Liver (tissue), 9 donors: ENCODE results near the gene FEM1B. TPM values are rescaled to one million over a fixed set of nuclear protein-coding genes. Genes with fewer than 3 reads are reported as not detected.

Experiments used
- DNase-seq: peaks from one replicate; pipeline ENCODE4 v3.0.0-alpha.2; 2017; ENCODE audit warnings: low spot score
- H3K27ac ChIP-seq, 2 donors: one replicate each; pipeline ENCODE4 v1.7.0; 2013; ENCODE audit warnings: inconsistent platforms in 2 of 2, low read length in 2 of 2, control low read depth in 1 of 2, low read depth in 1 of 2, mild to moderate bottlenecking in 1 of 2
- H3K27me3 ChIP-seq, 4 donors: one replicate each; pipeline versions ENCODE4 v1.6.1 to v1.7.0; 2013; ENCODE audit warnings: low read length in 3 of 4, inconsistent platforms in 1 of 4, mild to moderate bottlenecking in 1 of 4, moderate library complexity in 1 of 4; ENCODE audit not compliant: control insufficient read depth in 4 of 4, insufficient read depth in 4 of 4
- H3K36me3 ChIP-seq, 4 donors: one replicate each; pipeline versions ENCODE4 v1.6.1 to v1.7.0; 2013; ENCODE audit warnings: low read length in 3 of 4, mild to moderate bottlenecking in 3 of 4, low read depth in 1 of 4, moderate library complexity in 1 of 4; ENCODE audit not compliant: control insufficient read depth in 4 of 4, insufficient read depth in 3 of 4
- H3K4me1 ChIP-seq, 4 donors: one replicate each; pipeline versions ENCODE4 v1.6.1 to v1.7.0; 2013; ENCODE audit warnings: low read length in 3 of 4, mild to moderate bottlenecking in 3 of 4, moderate library complexity in 1 of 4; ENCODE audit not compliant: control insufficient read depth in 4 of 4, insufficient read depth in 4 of 4
- H3K4me3 ChIP-seq, 3 donors: one replicate each; pipeline versions ENCODE4 v1.6.1 to v1.7.0; 2013; ENCODE audit warnings: low read length in 3 of 3, control low read depth in 1 of 3, low read depth in 1 of 3, mild to moderate bottlenecking in 1 of 3
- H3K9ac ChIP-seq, 2 donors: one replicate each; pipeline ENCODE4 v1.7.0; 2013; ENCODE audit warnings: low read length in 2 of 2, mild to moderate bottlenecking in 2 of 2, moderate library complexity in 2 of 2, control low read depth in 1 of 2, low read depth in 1 of 2
- H3K9me3 ChIP-seq, 4 donors: one replicate each; pipeline versions ENCODE4 v1.6.1 to v1.7.0; 2013; ENCODE audit warnings: low read length in 3 of 4; ENCODE audit not compliant: control insufficient read depth in 4 of 4
- EGR1 ChIP-seq, 2 donors: IDR thresholded peaks; 2 replicates each; pipeline ENCODE4 v1.6.1; 2016 to 2018; ENCODE audit warnings: antibody characterized with exemption in 2 of 2, low read depth in 2 of 2
- FOXA1 ChIP-seq: IDR thresholded peaks from 2 replicates; pipeline ENCODE4 v1.6.1; 2016; ENCODE audit warnings: antibody characterized with exemption
- FOXA2 ChIP-seq: IDR thresholded peaks from 2 replicates; pipeline ENCODE4 v1.6.1; 2016; ENCODE audit warnings: antibody characterized with exemption
- GABPA ChIP-seq, 2 donors: IDR thresholded peaks in 1 of 2; conservative IDR thresholded peaks in 1 of 2; 2 replicates each; pipeline ENCODE4 v1.6.1; 2016; ENCODE audit warnings: antibody characterized with exemption in 2 of 2, mild to moderate bottlenecking in 1 of 2, moderate library complexity in 1 of 2
- HNF4A ChIP-seq, 2 donors: conservative IDR thresholded peaks; 2 replicates each; pipeline ENCODE4 v1.6.1; 2016; ENCODE audit warnings: antibody characterized with exemption in 2 of 2, mild to moderate bottlenecking in 2 of 2
- HNF4G ChIP-seq: IDR thresholded peaks from 2 replicates; pipeline ENCODE4 v1.6.1; 2016; ENCODE audit warnings: antibody characterized with exemption
- JUND ChIP-seq, 2 donors: IDR thresholded peaks; 2 replicates each; pipeline ENCODE4 v1.6.1; 2016; ENCODE audit warnings: antibody characterized with exemption in 2 of 2
- NR2F2 ChIP-seq: IDR thresholded peaks from 2 replicates; pipeline ENCODE4 v1.6.1; 2016; ENCODE audit warnings: antibody characterized with exemption
- RAD21 ChIP-seq, 2 donors: IDR thresholded peaks; 2 replicates each; pipeline ENCODE4 v1.6.1; 2016; ENCODE audit warnings: antibody characterized with exemption in 2 of 2, mild to moderate bottlenecking in 2 of 2
- RXRA ChIP-seq, 2 donors: IDR thresholded peaks; 2 replicates each; pipeline ENCODE4 v1.6.1; 2017 to 2018; ENCODE audit warnings: antibody characterized with exemption in 2 of 2, mild to moderate bottlenecking in 1 of 2
- SP1 ChIP-seq: IDR thresholded peaks from 2 replicates; pipeline ENCODE4 v1.6.1; 2018; ENCODE audit warnings: antibody characterized with exemption, mild to moderate bottlenecking
- TAF1 ChIP-seq: conservative IDR thresholded peaks from 2 replicates; pipeline ENCODE4 v1.6.1; 2016; ENCODE audit warnings: antibody characterized with exemption, mild to moderate bottlenecking
- YY1 ChIP-seq: IDR thresholded peaks from 2 replicates; pipeline ENCODE4 v1.6.1; 2016; ENCODE audit warnings: antibody characterized with exemption, mild to moderate bottlenecking
- WGBS: extraction: QIAGEN DNeasy Blood & Tissue Kit; methylation state at CpG from one replicate; pipeline ENCODE4 v1.1.7; 2013; 5-methylcytosine and 5-hydroxymethylcytosine counted together
- polyA plus RNA-seq, 2 donors: library from polyadenylated mRNA; stranded (reverse) in 1 of 2; unstranded in 1 of 2; fragments of 200-250 nt in 1 of 2; fragments of >200 nt in 1 of 2; fragmentation: Nextera tagmentation in 1 of 2; extraction: Ambion mirVana in 1 of 2; gene quantifications; one replicate each; pipeline versions ENCODE4 v1.2.1 to v1.2.3, GENCODE V29; 2013 to 2015
- total RNA-seq, 2 donors: library from RNA; depleted of rRNA; stranded (reverse); fragments of >200 nt; gene quantifications; one replicate each; pipeline ENCODE4 v1.2.3, GENCODE V29; 2014
- TF ChIP-seq, protein P1 (sequence below): fragments of 150-350 bp; IDR thresholded peaks from 2 replicates; pipeline ENCODE4 v1.5.1; 2017; ENCODE audit warnings: improper control_type of control experiment, low read depth, low read length; ENCODE audit not compliant: missing input control
- TF ChIP-seq, protein P2 (sequence below): IDR thresholded peaks from 2 replicates; pipeline ENCODE4 v1.6.1; 2016; ENCODE audit warnings: antibody characterized with exemption
- TF ChIP-seq, protein P3 (sequence below): IDR thresholded peaks from 2 replicates; pipeline ENCODE4 v1.6.1; 2016; ENCODE audit warnings: antibody characterized with exemption
- TF ChIP-seq, protein P4 (sequence below): IDR thresholded peaks from 2 replicates; pipeline ENCODE4 v1.6.1; 2016; ENCODE audit warnings: antibody characterized with exemption, mild to moderate bottlenecking
- TF ChIP-seq, protein P5 (sequence below): IDR thresholded peaks from 2 replicates; pipeline ENCODE4 v1.6.1; 2016; ENCODE audit warnings: antibody characterized with exemption
- donor health status: healthy.
- donor health status: healthy.
- donor health status: healthy.
- donor health status: healthy.
- donor health status: healthy.

The FEM1B gene
- total and polyA plus RNA-seq, 4 donors, result 6.2 to 39.5 (median 17.8) TPM

DNA sequence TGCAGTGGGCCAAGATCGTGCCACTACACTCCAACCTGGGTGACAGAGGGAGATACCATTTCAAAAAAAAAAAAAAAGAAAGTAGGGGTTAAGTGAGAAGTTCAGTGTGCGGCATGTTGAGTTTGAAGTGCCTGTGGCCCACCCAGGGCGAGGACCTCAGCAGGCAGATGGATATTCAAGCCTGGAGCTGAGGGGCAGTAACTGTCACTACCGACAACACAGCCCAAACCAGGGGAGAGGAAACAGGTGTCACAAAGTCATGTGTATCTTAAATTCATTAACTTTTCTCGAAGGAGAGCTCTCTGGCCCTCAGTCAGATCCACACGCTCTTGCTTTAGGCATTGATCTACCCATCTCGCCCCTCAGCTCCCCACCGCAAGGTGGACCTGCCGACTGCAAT, 45.3 kb downstream of the FEM1B start:
- 79% methylated on average over 9 of the region's 9 CpGs for WGBS
- Histone ChIP-seq H3K4me1 (no peaks in the 10 kb centered on the region), H3K4me3 (no peak overlapping the region), H3K27me3 (no peaks in the 10 kb centered on the region), H3K27ac (no peak overlapping the region), H3K9ac (no peak overlapping the region), H3K36me3 (no peaks in the 10 kb centered on the region), H3K9me3 (no peaks in the 10 kb centered on the region)
- no peak for TF ChIP-seq FOXA1
- TF ChIP-seq HNF4G, result no peak
- TF ChIP-seq HNF4A (conservative IDR thresholded peaks at IDR 0.05), result no peak
- TF ChIP-seq, protein P1, sequence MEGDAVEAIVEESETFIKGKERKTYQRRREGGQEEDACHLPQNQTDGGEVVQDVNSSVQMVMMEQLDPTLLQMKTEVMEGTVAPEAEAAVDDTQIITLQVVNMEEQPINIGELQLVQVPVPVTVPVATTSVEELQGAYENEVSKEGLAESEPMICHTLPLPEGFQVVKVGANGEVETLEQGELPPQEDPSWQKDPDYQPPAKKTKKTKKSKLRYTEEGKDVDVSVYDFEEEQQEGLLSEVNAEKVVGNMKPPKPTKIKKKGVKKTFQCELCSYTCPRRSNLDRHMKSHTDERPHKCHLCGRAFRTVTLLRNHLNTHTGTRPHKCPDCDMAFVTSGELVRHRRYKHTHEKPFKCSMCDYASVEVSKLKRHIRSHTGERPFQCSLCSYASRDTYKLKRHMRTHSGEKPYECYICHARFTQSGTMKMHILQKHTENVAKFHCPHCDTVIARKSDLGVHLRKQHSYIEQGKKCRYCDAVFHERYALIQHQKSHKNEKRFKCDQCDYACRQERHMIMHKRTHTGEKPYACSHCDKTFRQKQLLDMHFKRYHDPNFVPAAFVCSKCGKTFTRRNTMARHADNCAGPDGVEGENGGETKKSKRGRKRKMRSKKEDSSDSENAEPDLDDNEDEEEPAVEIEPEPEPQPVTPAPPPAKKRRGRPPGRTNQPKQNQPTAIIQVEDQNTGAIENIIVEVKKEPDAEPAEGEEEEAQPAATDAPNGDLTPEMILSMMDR, result no peak
- TF ChIP-seq, protein P2, sequence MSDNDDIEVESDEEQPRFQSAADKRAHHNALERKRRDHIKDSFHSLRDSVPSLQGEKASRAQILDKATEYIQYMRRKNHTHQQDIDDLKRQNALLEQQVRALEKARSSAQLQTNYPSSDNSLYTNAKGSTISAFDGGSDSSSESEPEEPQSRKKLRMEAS, result no peak
- TF ChIP-seq SP1, result no peak
- no peak for TF ChIP-seq RXRA (IDR thresholded peaks at IDR 0.05)
- no peak for TF ChIP-seq TAF1
- TF ChIP-seq JUND (IDR thresholded peaks at IDR 0.05), result no peak
- TF ChIP-seq, protein P3, sequence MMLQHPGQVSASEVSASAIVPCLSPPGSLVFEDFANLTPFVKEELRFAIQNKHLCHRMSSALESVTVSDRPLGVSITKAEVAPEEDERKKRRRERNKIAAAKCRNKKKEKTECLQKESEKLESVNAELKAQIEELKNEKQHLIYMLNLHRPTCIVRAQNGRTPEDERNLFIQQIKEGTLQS, result no peak
- no peak for TF ChIP-seq RAD21 (IDR thresholded peaks at IDR 0.05)
- TF ChIP-seq FOXA2, result no peak
- TF ChIP-seq, protein P4, sequence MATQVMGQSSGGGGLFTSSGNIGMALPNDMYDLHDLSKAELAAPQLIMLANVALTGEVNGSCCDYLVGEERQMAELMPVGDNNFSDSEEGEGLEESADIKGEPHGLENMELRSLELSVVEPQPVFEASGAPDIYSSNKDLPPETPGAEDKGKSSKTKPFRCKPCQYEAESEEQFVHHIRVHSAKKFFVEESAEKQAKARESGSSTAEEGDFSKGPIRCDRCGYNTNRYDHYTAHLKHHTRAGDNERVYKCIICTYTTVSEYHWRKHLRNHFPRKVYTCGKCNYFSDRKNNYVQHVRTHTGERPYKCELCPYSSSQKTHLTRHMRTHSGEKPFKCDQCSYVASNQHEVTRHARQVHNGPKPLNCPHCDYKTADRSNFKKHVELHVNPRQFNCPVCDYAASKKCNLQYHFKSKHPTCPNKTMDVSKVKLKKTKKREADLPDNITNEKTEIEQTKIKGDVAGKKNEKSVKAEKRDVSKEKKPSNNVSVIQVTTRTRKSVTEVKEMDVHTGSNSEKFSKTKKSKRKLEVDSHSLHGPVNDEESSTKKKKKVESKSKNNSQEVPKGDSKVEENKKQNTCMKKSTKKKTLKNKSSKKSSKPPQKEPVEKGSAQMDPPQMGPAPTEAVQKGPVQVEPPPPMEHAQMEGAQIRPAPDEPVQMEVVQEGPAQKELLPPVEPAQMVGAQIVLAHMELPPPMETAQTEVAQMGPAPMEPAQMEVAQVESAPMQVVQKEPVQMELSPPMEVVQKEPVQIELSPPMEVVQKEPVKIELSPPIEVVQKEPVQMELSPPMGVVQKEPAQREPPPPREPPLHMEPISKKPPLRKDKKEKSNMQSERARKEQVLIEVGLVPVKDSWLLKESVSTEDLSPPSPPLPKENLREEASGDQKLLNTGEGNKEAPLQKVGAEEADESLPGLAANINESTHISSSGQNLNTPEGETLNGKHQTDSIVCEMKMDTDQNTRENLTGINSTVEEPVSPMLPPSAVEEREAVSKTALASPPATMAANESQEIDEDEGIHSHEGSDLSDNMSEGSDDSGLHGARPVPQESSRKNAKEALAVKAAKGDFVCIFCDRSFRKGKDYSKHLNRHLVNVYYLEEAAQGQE, result no peak
- no peak for TF ChIP-seq GABPA (IDR thresholded peaks at IDR 0.05 in 1 of 2, conservative IDR thresholded peaks at IDR 0.05 in 1 of 2)
- no peak for TF ChIP-seq EGR1 (IDR thresholded peaks at IDR 0.05; ENCODE audit: low read depth in 2 of 2)
- TF ChIP-seq, protein P5, sequence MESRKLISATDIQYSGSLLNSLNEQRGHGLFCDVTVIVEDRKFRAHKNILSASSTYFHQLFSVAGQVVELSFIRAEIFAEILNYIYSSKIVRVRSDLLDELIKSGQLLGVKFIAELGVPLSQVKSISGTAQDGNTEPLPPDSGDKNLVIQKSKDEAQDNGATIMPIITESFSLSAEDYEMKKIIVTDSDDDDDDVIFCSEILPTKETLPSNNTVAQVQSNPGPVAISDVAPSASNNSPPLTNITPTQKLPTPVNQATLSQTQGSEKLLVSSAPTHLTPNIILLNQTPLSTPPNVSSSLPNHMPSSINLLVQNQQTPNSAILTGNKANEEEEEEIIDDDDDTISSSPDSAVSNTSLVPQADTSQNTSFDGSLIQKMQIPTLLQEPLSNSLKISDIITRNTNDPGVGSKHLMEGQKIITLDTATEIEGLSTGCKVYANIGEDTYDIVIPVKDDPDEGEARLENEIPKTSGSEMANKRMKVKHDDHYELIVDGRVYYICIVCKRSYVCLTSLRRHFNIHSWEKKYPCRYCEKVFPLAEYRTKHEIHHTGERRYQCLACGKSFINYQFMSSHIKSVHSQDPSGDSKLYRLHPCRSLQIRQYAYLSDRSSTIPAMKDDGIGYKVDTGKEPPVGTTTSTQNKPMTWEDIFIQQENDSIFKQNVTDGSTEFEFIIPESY, result no peak
- TF ChIP-seq NR2F2, result no peak
- TF ChIP-seq YY1, result no peak
- no peak for DNase-seq
